K562 (cell line): ENCODE measurements around the gene IGDCC3. TPM values are rescaled to one million over a fixed set of nuclear protein-coding genes. Genes with fewer than 3 reads are reported as not detected.

Source experiments
- ARID2 ChIP-seq: fragments of 450-650 bp; IDR thresholded peaks from 2 replicates; pipeline ENCODE4 v1.6.1; 2017; ENCODE audit warnings: antibody characterized with exemption, mild to moderate bottlenecking
- CREM ChIP-seq: IDR thresholded peaks from 2 replicates; pipeline ENCODE4 v1.6.1; 2014; ENCODE audit warnings: antibody characterized with exemption, low read depth
- JUN ChIP-seq, 2 experiments: sonication (generic) in 1 of 2; formaldehyde crosslinking in 1 of 2; IDR thresholded peaks; 2 replicates each; pipeline versions ENCODE4 v1.6.1 to v1.8.0; 2012 to 2022; ENCODE audit warnings: borderline replicate concordance in 2 of 2, mild to moderate bottlenecking in 2 of 2, improper control_type of control experiment in 1 of 2, low read depth in 1 of 2, low read length in 1 of 2, missing genetic modification reagents in 1 of 2
- RAD21 ChIP-seq, 2 experiments: fragments of 250-450 bp in 1 of 2; fragments of 450-650 bp in 1 of 2; sonication (Bioruptor Pico) in 1 of 2; formaldehyde crosslinking in 1 of 2; IDR thresholded peaks in 1 of 2; conservative IDR thresholded peaks in 1 of 2; 2 replicates each; pipeline versions ENCODE4 v1.4.0 to v1.8.0; 2020 to 2022; ENCODE audit warnings: mild to moderate bottlenecking in 2 of 2, moderate library complexity in 1 of 2
- RBM39 ChIP-seq: fragments of 200-400 bp; formaldehyde crosslinking; optimal IDR thresholded peaks from 2 replicates; pipeline ENCODE3; 2018; ENCODE audit warnings: low read depth, low read length
- REST ChIP-seq, 2 experiments: fragments of 450-650 bp; formaldehyde crosslinking in 1 of 2; IDR thresholded peaks; 2 replicates each; pipeline versions ENCODE4 v1.4.0 to v1.6.1; 2014 to 2020; ENCODE audit warnings: mild to moderate bottlenecking in 2 of 2, borderline replicate concordance in 1 of 2, low read depth in 1 of 2
- SMC3 ChIP-seq: conservative IDR thresholded peaks from 2 replicates; pipeline ENCODE4 v1.6.1; 2011; ENCODE audit warnings: low read depth, low read length, improper control_type of control experiment; ENCODE audit not compliant: insufficient read depth
- SRF ChIP-seq, 2 experiments: fragments of 250-450, 450-650 bp in 1 of 2; sonication (Bioruptor Pico) in 1 of 2; sonication (generic) in 1 of 2; formaldehyde crosslinking; IDR thresholded peaks; 2 replicates each; pipeline versions ENCODE4 v1.5.0 to v1.5.1; 2020 to 2022; ENCODE audit warnings: mild to moderate bottlenecking in 1 of 2, missing genetic modification reagents in 1 of 2
- TARDBP ChIP-seq: fragments of 450-650 bp; IDR thresholded peaks from 2 replicates; pipeline ENCODE4 v1.6.1; 2016
- ZNF24 ChIP-seq: fragments of 450-650 bp; IDR thresholded peaks from 2 replicates; pipeline ENCODE4 v1.6.1; 2016
- ZNF77 ChIP-seq: fragments of 250-450 bp; sonication (Bioruptor Pico); IDR thresholded peaks from 2 replicates; pipeline ENCODE4 v1.5.0; 2020
- polyA plus RNA-seq, 8 experiments: library from polyadenylated mRNA; depleted of rRNA in 4 of 8; stranded (reverse) in 5 of 8; unstranded in 3 of 8; fragments of >200 nt; fragmentation: Nextera tagmentation in 2 of 8; fragmentation: Illumina TruSeq in 1 of 8; extraction: Ambion mirVana in 2 of 8; extraction: Trizol in 1 of 8; gene quantifications; 2 replicates each; pipeline versions ENCODE4 v1.2.1 to v1.2.3, GENCODE V29; 2011 to 2014; ENCODE audit warnings: inconsistent platforms in 1 of 8, missing spikeins in 1 of 8
- total RNA-seq, 7 experiments: library from RNA; depleted of rRNA in 6 of 7; stranded (reverse); fragments of >200 nt in 6 of 7; fragmentation: Illumina TruSeq in 2 of 7; extraction: Trizol in 2 of 7; gene quantifications; 2 replicates each; pipeline versions ENCODE4 v1.2.1 to v1.2.3, GENCODE V29; 2011 to 2021; ENCODE audit warnings: low replicate concordance in 1 of 7
- TF ChIP-seq, protein P1 (sequence below), 3 experiments: IDR thresholded peaks in 2 of 3; conservative IDR thresholded peaks in 1 of 3; 2 replicates each; pipeline ENCODE4 v1.5.1; 2011 to 2012; ENCODE audit warnings: low read length in 3 of 3, mild to moderate bottlenecking in 3 of 3, control low read depth in 2 of 3, improper control_type of control experiment in 1 of 3, inconsistent platforms in 1 of 3, low read depth in 1 of 3, mixed read lengths in 1 of 3, moderate library complexity in 1 of 3; ENCODE audit not compliant: insufficient read depth in 2 of 3
- TF ChIP-seq, protein P2 (sequence below): fragments of 200-800 bp; sonication (Bioruptor generic); IDR thresholded peaks from 2 replicates; pipeline ENCODE4 v1.6.1; 2017; ENCODE audit warnings: missing genetic modification characterization, missing compliant biosample characterization

The IGDCC3 gene
- total and polyA plus RNA-seq, 9 of the 15 experiments (the other 6 are each of a cell fraction or from before 2014, with no cell fraction given), result not detected

DNA sequence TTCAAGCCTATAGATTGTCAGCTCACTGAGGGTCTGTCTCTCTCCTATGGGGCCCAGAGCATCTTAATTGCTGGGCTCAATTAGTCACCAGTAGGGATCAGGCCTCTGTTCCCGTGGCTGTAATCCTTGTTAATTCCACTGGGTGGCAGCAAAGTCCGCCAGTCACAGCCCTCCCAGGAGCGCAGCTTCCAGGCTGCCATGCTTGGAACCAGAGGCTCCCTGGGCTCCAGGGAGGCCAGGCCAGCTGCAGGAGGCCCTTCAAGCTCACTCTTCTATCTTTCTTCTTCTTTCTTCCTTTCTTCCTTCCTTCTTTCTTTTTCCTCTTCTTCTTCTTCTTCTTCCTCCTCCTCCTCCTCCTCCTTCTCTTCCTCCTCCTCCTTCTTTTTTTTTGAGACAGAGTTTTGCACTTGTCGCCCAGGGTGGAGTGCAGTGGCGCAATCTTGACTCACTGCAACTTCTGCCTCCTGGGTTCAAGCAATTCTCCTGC lies 58.9 kb downstream of the IGDCC3 start (continued):
- TF ChIP-seq ZNF24 (0 out of 2 replicates have a peak, but pooled peaks have one; percentile 7), CREM (0 out of 2 replicates have a peak, but pooled peaks have one; percentile 21), SMC3 (peak; percentile 94), SRF (CRISPR knock-in tag; IDR thresholded peaks at IDR 0.05) (peak in 1 of 2 experiments; percentile 57; a peak in 1 of 4 replicates), RBM39 (peak; percentile 95), TARDBP (no peak; the same call in 1 of the 2 replicates), REST (IDR thresholded peaks at IDR 0.05; ENCODE audit: borderline replicate concordance) (peak; percentile 92), REST (CRISPR knock-in tag; IDR thresholded peaks at IDR 0.05; ENCODE audit: low read depth) (no peak), JUN (IDR thresholded peaks at IDR 0.05; ENCODE audit: borderline replicate concordance, low read depth, low read length) (0 out of 2 replicates have a peak, but pooled peaks have one; percentile 31), JUN (CRISPR knock-in tag; IDR thresholded peaks at IDR 0.05; ENCODE audit: borderline replicate concordance) (no peak), RAD21 (CRISPR knock-in tag; conservative IDR thresholded peaks at IDR 0.05 in 1 of 2, IDR thresholded peaks at IDR 0.05 in 1 of 2) (peak; percentile 97 to 98), ZNF77 (CRISPR knock-in tag) (no peak), ARID2 (peak; percentile 84)
- TF ChIP-seq, protein P1, sequence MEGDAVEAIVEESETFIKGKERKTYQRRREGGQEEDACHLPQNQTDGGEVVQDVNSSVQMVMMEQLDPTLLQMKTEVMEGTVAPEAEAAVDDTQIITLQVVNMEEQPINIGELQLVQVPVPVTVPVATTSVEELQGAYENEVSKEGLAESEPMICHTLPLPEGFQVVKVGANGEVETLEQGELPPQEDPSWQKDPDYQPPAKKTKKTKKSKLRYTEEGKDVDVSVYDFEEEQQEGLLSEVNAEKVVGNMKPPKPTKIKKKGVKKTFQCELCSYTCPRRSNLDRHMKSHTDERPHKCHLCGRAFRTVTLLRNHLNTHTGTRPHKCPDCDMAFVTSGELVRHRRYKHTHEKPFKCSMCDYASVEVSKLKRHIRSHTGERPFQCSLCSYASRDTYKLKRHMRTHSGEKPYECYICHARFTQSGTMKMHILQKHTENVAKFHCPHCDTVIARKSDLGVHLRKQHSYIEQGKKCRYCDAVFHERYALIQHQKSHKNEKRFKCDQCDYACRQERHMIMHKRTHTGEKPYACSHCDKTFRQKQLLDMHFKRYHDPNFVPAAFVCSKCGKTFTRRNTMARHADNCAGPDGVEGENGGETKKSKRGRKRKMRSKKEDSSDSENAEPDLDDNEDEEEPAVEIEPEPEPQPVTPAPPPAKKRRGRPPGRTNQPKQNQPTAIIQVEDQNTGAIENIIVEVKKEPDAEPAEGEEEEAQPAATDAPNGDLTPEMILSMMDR (IDR thresholded peaks at IDR 0.05 in 2 of 3, conservative IDR thresholded peaks at IDR 0.05 in 1 of 3; ENCODE audit: insufficient read depth in 2 of 3, low read depth in 1 of 3, low read length in 3 of 3), result peak; percentile 90 to 98 (median 98)
- TF ChIP-seq, protein P2, sequence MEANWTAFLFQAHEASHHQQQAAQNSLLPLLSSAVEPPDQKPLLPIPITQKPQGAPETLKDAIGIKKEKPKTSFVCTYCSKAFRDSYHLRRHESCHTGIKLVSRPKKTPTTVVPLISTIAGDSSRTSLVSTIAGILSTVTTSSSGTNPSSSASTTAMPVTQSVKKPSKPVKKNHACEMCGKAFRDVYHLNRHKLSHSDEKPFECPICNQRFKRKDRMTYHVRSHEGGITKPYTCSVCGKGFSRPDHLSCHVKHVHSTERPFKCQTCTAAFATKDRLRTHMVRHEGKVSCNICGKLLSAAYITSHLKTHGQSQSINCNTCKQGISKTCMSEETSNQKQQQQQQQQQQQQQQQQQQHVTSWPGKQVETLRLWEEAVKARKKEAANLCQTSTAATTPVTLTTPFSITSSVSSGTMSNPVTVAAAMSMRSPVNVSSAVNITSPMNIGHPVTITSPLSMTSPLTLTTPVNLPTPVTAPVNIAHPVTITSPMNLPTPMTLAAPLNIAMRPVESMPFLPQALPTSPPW (CRISPR knock-in tag), result peak; percentile 17; the same call in 1 of the 2 replicates
